NB4 (cell line): Measurements from ENCODE around the gene ALDH1A2.

ENCODE experiments used
- POLR2A ChIP-seq: IDR thresholded peaks from 2 replicates; pipeline ENCODE4 v1.6.1; 2011; ENCODE audit warnings: mild to moderate bottlenecking; ENCODE audit not compliant: insufficient read length; ENCODE audit errors: extremely low read depth
- TF ChIP-seq, protein P1 (sequence below): IDR thresholded peaks from one replicate; pipeline ENCODE4 v1.5.1; 2012; ENCODE audit warnings: low read depth, low read length

GRCh38 chr15:58111718-58112104, 46.2 kb upstream of the ALDH1A2 start:
- TF ChIP-seq, protein P1, sequence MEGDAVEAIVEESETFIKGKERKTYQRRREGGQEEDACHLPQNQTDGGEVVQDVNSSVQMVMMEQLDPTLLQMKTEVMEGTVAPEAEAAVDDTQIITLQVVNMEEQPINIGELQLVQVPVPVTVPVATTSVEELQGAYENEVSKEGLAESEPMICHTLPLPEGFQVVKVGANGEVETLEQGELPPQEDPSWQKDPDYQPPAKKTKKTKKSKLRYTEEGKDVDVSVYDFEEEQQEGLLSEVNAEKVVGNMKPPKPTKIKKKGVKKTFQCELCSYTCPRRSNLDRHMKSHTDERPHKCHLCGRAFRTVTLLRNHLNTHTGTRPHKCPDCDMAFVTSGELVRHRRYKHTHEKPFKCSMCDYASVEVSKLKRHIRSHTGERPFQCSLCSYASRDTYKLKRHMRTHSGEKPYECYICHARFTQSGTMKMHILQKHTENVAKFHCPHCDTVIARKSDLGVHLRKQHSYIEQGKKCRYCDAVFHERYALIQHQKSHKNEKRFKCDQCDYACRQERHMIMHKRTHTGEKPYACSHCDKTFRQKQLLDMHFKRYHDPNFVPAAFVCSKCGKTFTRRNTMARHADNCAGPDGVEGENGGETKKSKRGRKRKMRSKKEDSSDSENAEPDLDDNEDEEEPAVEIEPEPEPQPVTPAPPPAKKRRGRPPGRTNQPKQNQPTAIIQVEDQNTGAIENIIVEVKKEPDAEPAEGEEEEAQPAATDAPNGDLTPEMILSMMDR = no peak
- no peak for TF ChIP-seq POLR2A
